A549 (cell line): ENCODE data around the gene ZNRD2. TPM values are rescaled to one million over a fixed set of nuclear protein-coding genes. Genes with fewer than 3 reads are reported as not detected.

Experiments
- ATAC-seq, 2 experiments: fragments of 200-7000 bp in 1 of 2; fragments of >200 bp in 1 of 2; cut with Nextera tagmentation in 1 of 2; cut with Tn5 transposase in 1 of 2; 3 replicates each; pipeline versions ENCODE4 v1.8.0 to v1.9.1; 2018 to 2020; ENCODE audit warnings: mild to moderate bottlenecking in 1 of 2, moderate library complexity in 1 of 2
- CTCF ChIA-PET: fragments of 300-600 bp; sonication (Branson Sonifier 250); formaldehyde crosslinking; extraction: SDS; loops from one replicate; lab custom pipeline; 2021; ENCODE audit warnings: antibody characterized with exemption, inconsistent platforms; lab: Yijun Ruan, JAX
- POLR2A ChIA-PET: fragments of 350-600 bp; formaldehyde crosslinking; extraction: SDS; loops from one replicate; lab custom pipeline; 2021; ENCODE audit warnings: antibody characterized with exemption, inconsistent platforms; lab: Yijun Ruan, JAX
- DNase-seq, 2 experiments: peaks; one replicate each; pipeline versions ENCODE4 v3.0.0 to v3.0.0-alpha.2; 2011 to 2016; ENCODE audit warnings: low read depth in 1 of 2, low spot score in 1 of 2
- FAIRE-seq: peaks from 2 replicates; lab custom pipeline; 2011; peaks lifted over from hg19 to GRCh38; lab: Jason Lieb, UNC
- H3K27ac ChIP-seq, 2 experiments: fragments of >200 bp; sonication (Bioruptor Twin); formaldehyde crosslinking; 3 replicates each; pipeline ENCODE4 v1.5.1; 2016 to 2017
- H3K4me1 ChIP-seq: fragments of >200 bp; sonication (Bioruptor Twin); formaldehyde crosslinking; 3 replicates; pipeline ENCODE4 v1.6.1; 2016
- H3K4me2 ChIP-seq: fragments of >200 bp; sonication (Bioruptor Twin); formaldehyde crosslinking; 3 replicates; pipeline ENCODE4 v1.6.1; 2016
- H3K4me3 ChIP-seq: fragments of >200 bp; sonication (Bioruptor Twin); formaldehyde crosslinking; 3 replicates; pipeline ENCODE4 v1.5.1; 2016
- H3K9me3 ChIP-seq: fragments of >200 bp; sonication (Bioruptor Twin); formaldehyde crosslinking; 3 replicates; pipeline ENCODE4 v1.6.1; 2016
- CEBPB ChIP-seq, 2 experiments: fragments of >200 bp in 1 of 2; sonication (Bioruptor Twin) in 1 of 2; formaldehyde crosslinking in 1 of 2; IDR thresholded peaks; 2 replicates each; pipeline ENCODE4 v1.6.1; 2012 to 2016
- CHD2 ChIP-seq: fragments of 150-350 bp; IDR thresholded peaks from 2 replicates; pipeline ENCODE4 v1.6.1; 2014; ENCODE audit warnings: low read length; ENCODE audit not compliant: partially characterized antibody
- CHD4 ChIP-seq: fragments of 200-600 bp; sonication (generic); IDR thresholded peaks from 2 replicates; pipeline ENCODE4 v1.6.1; 2016; ENCODE audit warnings: antibody characterized with exemption, mild to moderate bottlenecking, borderline replicate concordance
- ESRRA ChIP-seq: fragments of 150-350 bp; IDR thresholded peaks from 2 replicates; pipeline ENCODE4 v1.6.1; 2014; ENCODE audit warnings: mild to moderate bottlenecking, low read length, borderline replicate concordance
- FOSB ChIP-seq: fragments of 250-450 bp; sonication (Bioruptor Pico); IDR thresholded peaks from 2 replicates; pipeline ENCODE4 v1.5.0; 2020; ENCODE audit warnings: mild to moderate bottlenecking, moderate library complexity
- FOSL2 ChIP-seq, 2 experiments: fragments of 450-650 bp in 1 of 2; fragments of >200 bp in 1 of 2; sonication (Bioruptor Twin) in 1 of 2; formaldehyde crosslinking; IDR thresholded peaks; 2 replicates each; pipeline versions ENCODE4 v1.5.0 to v1.6.1; 2016 to 2020; ENCODE audit warnings: mild to moderate bottlenecking in 1 of 2, moderate library complexity in 1 of 2
- HDAC2 ChIP-seq: fragments of 200-600 bp; sonication (generic); IDR thresholded peaks from 2 replicates; pipeline ENCODE4 v1.6.1; 2016
- HOXB5 ChIP-seq: fragments of 250-450 bp; sonication (Bioruptor Pico); IDR thresholded peaks from 2 replicates; pipeline ENCODE4 v1.5.0; 2020; ENCODE audit warnings: mild to moderate bottlenecking, moderate library complexity
- KDM1A ChIP-seq: fragments of 200-600 bp; sonication (generic); IDR thresholded peaks from 2 replicates; pipeline ENCODE4 v1.6.1; 2016; ENCODE audit warnings: low read depth, mild to moderate bottlenecking
- MAZ ChIP-seq: fragments of 150-350 bp; IDR thresholded peaks from 2 replicates; pipeline ENCODE4 v1.6.1; 2014; ENCODE audit warnings: antibody characterized with exemption, low read depth, low read length, borderline replicate concordance
- NFE2L2 ChIP-seq: fragments of 150-350 bp; conservative IDR thresholded peaks from 2 replicates; pipeline ENCODE4 v1.6.1; 2014; ENCODE audit warnings: low read length
- PHF8 ChIP-seq: fragments of 200-600 bp; sonication (generic); IDR thresholded peaks from 2 replicates; pipeline ENCODE4 v1.6.1; 2016; ENCODE audit warnings: low read depth, mild to moderate bottlenecking, antibody characterized with exemption, moderate library complexity, borderline replicate concordance
- POLR2A ChIP-seq: IDR thresholded peaks from 2 replicates; pipeline ENCODE4 v1.6.1; 2012; ENCODE audit warnings: mild to moderate bottlenecking, low read length
- RARB ChIP-seq: fragments of 250-450 bp; sonication (Bioruptor Pico); IDR thresholded peaks from 2 replicates; pipeline ENCODE4 v1.8.0; 2021; ENCODE audit warnings: mild to moderate bottlenecking, moderate library complexity
- RCOR1 ChIP-seq: fragments of 150-350 bp; IDR thresholded peaks from 2 replicates; pipeline ENCODE4 v1.6.1; 2014; ENCODE audit warnings: antibody characterized with exemption, low read length, low read depth
- RFX5 ChIP-seq: fragments of 450-650 bp; IDR thresholded peaks from 2 replicates; pipeline ENCODE4 v1.7.1; 2014; ENCODE audit warnings: antibody characterized with exemption, mild to moderate bottlenecking, moderate library complexity
- RNF2 ChIP-seq: fragments of 200-600 bp; sonication (generic); IDR thresholded peaks from 2 replicates; pipeline ENCODE4 v1.6.1; 2016; ENCODE audit warnings: low read depth, mild to moderate bottlenecking, antibody characterized with exemption, moderate library complexity, borderline replicate concordance
- SMC3 ChIP-seq: fragments of >200 bp; sonication (Bioruptor Twin); formaldehyde crosslinking; IDR thresholded peaks from 3 replicates; pipeline ENCODE4 v1.6.1; 2018; ENCODE audit warnings: inconsistent platforms
- SREBF2 ChIP-seq: fragments of 450-650 bp; IDR thresholded peaks from 2 replicates; pipeline ENCODE4 v1.6.1; 2014; ENCODE audit warnings: mild to moderate bottlenecking, moderate library complexity
- TFCP2L1 ChIP-seq: fragments of 250-450 bp; sonication (Bioruptor Pico); IDR thresholded peaks from 2 replicates; pipeline ENCODE4 v1.5.0; 2021; ENCODE audit warnings: mild to moderate bottlenecking
- TP53 ChIP-seq: fragments of 250-450 bp; sonication (Bioruptor Pico); IDR thresholded peaks from 2 replicates; pipeline ENCODE4 v1.5.0; 2021; ENCODE audit warnings: mild to moderate bottlenecking, moderate library complexity
- ZNF302 ChIP-seq: fragments of 250-450 bp; sonication (Bioruptor Pico); IDR thresholded peaks from 2 replicates; pipeline ENCODE4 v1.9.0; 2021; ENCODE audit warnings: inconsistent platforms, mild to moderate bottlenecking, moderate library complexity
- WGBS: methylation state at CpG from one replicate; pipeline ENCODE4 v1.1.6; 2017; ENCODE audit errors: missing lambda C conversion rate; 5-methylcytosine and 5-hydroxymethylcytosine counted together
- polyA plus RNA-seq, 4 experiments: library from polyadenylated mRNA; depleted of rRNA in 3 of 4; stranded (reverse); fragments of >200 nt; fragmentation: RNase III in 1 of 4; extraction: RNeasy Plus Mini Kit Qiagen cat#74134 plus additional on column Dnase treatment in 1 of 4; gene quantifications; 2 replicates in 3 of 4; 3 replicates in 1 of 4; pipeline ENCODE4 v1.2.3, GENCODE V29; 2011 to 2017
- TF ChIP-seq, protein P1 (sequence below): fragments of 250-450 bp; sonication (Bioruptor Pico); IDR thresholded peaks from 2 replicates; pipeline ENCODE4 v1.5.0; 2021; ENCODE audit warnings: mild to moderate bottlenecking, moderate library complexity, borderline replicate concordance
- TF ChIP-seq, protein P2 (sequence below): fragments of >200 bp; sonication (Bioruptor Twin); formaldehyde crosslinking; IDR thresholded peaks from 3 replicates; pipeline ENCODE4 v1.5.1; 2016
- TF ChIP-seq, protein P3 (sequence below): fragments of 200-600 bp; sonication (generic); IDR thresholded peaks from 2 replicates; pipeline ENCODE4 v1.6.1; 2016; ENCODE audit warnings: antibody characterized with exemption, mild to moderate bottlenecking, moderate library complexity
- TF ChIP-seq, protein P4 (sequence below): IDR thresholded peaks from 2 replicates; pipeline ENCODE4 v1.6.1; 2012

Gene ZNRD2
- polyA plus RNA-seq, 2 of the 4 experiments (the other 2 are of a cell fraction) = 28.2 to 66.1 TPM

DNA sequence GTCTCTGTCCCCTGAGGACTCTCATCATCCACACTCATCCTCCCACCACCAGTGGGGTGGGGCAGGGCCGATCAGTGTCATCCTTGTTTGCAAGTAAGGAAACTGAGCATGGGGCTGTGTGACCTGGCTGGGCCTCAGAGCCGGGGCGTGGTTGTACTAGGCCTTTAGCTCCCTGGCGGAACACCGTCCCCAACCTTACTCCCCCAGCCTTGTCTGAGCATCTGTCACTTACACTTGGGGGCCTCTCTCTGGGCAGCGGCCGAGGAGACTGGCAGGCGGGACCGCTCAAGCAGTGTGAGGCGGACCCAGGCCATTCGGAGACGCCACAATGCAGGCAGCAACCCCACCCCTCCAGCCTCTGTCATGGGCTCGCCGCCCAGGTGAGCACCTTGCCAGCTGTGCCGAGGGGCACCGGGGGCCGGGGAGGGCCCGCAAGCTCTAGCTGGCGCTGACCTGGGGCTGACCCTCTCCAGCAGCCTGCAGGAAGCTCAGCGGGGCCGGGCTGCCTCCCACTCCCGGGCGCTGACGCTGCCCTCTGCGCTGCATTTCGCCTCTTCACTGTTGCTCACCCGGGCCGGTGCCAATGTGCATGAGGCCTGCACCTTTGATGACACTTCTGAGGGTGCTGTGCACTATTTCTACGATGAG, 49.1 kb downstream of the ZNRD2 start:
- ATAC-seq = no peak
- Histone ChIP-seq H3K27ac (no peak overlapping the region), H3K4me2 (no peak overlapping the region), H3K4me3 (no peak overlapping the region), H3K4me1 (peaks cover 10% of the 10 kb centered on the region; the same call in 1 of the 3 replicates), H3K9me3 (no peaks in the 10 kb centered on the region)
- TF ChIP-seq CHD2 (no peak), KDM1A (no peak), TP53 (CRISPR knock-in tag) (no peak), HOXB5 (no peak), MAZ (no peak), FOSB (no peak), SREBF2 (no peak), RNF2 (no peak), FOSL2 (IDR thresholded peaks at IDR 0.05) (no peak), FOSL2 (CRISPR knock-in tag; IDR thresholded peaks at IDR 0.05) (no peak), ZNF302 (CRISPR knock-in tag) (no peak), PHF8 (no peak), NFE2L2 (no peak)
- TF ChIP-seq, protein P1, sequence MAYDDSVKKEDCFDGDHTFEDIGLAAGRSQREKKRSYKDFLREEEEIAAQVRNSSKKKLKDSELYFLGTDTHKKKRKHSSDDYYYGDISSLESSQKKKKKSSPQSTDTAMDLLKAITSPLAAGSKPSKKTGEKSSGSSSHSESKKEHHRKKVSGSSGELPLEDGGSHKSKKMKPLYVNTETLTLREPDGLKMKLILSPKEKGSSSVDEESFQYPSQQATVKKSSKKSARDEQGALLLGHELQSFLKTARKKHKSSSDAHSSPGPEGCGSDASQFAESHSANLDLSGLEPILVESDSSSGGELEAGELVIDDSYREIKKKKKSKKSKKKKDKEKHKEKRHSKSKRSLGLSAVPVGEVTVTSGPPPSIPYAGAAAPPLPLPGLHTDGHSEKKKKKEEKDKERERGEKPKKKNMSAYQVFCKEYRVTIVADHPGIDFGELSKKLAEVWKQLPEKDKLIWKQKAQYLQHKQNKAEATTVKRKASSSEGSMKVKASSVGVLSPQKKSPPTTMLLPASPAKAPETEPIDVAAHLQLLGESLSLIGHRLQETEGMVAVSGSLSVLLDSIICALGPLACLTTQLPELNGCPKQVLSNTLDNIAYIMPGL (CRISPR knock-in tag) = no peak
- TF ChIP-seq, protein P2, sequence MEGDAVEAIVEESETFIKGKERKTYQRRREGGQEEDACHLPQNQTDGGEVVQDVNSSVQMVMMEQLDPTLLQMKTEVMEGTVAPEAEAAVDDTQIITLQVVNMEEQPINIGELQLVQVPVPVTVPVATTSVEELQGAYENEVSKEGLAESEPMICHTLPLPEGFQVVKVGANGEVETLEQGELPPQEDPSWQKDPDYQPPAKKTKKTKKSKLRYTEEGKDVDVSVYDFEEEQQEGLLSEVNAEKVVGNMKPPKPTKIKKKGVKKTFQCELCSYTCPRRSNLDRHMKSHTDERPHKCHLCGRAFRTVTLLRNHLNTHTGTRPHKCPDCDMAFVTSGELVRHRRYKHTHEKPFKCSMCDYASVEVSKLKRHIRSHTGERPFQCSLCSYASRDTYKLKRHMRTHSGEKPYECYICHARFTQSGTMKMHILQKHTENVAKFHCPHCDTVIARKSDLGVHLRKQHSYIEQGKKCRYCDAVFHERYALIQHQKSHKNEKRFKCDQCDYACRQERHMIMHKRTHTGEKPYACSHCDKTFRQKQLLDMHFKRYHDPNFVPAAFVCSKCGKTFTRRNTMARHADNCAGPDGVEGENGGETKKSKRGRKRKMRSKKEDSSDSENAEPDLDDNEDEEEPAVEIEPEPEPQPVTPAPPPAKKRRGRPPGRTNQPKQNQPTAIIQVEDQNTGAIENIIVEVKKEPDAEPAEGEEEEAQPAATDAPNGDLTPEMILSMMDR = no peak
- TF ChIP-seq, protein P3, sequence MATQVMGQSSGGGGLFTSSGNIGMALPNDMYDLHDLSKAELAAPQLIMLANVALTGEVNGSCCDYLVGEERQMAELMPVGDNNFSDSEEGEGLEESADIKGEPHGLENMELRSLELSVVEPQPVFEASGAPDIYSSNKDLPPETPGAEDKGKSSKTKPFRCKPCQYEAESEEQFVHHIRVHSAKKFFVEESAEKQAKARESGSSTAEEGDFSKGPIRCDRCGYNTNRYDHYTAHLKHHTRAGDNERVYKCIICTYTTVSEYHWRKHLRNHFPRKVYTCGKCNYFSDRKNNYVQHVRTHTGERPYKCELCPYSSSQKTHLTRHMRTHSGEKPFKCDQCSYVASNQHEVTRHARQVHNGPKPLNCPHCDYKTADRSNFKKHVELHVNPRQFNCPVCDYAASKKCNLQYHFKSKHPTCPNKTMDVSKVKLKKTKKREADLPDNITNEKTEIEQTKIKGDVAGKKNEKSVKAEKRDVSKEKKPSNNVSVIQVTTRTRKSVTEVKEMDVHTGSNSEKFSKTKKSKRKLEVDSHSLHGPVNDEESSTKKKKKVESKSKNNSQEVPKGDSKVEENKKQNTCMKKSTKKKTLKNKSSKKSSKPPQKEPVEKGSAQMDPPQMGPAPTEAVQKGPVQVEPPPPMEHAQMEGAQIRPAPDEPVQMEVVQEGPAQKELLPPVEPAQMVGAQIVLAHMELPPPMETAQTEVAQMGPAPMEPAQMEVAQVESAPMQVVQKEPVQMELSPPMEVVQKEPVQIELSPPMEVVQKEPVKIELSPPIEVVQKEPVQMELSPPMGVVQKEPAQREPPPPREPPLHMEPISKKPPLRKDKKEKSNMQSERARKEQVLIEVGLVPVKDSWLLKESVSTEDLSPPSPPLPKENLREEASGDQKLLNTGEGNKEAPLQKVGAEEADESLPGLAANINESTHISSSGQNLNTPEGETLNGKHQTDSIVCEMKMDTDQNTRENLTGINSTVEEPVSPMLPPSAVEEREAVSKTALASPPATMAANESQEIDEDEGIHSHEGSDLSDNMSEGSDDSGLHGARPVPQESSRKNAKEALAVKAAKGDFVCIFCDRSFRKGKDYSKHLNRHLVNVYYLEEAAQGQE = no peak
- TF ChIP-seq, protein P4, sequence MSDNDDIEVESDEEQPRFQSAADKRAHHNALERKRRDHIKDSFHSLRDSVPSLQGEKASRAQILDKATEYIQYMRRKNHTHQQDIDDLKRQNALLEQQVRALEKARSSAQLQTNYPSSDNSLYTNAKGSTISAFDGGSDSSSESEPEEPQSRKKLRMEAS = no peak
- POLR2A ChIA-PET = no interaction called here
- FAIRE-seq = no peak
- CTCF ChIA-PET = interaction anchor here (0.9 to 1.2 kb wide), 2 partner anchors 18 to 269 kb away, joined by 3 read pairs; no protein-coding TSS in a partner anchor
- WGBS = 95% methylated on average over 17 of the region's 29 CpGs
- DNase-seq = no peak

DNA sequence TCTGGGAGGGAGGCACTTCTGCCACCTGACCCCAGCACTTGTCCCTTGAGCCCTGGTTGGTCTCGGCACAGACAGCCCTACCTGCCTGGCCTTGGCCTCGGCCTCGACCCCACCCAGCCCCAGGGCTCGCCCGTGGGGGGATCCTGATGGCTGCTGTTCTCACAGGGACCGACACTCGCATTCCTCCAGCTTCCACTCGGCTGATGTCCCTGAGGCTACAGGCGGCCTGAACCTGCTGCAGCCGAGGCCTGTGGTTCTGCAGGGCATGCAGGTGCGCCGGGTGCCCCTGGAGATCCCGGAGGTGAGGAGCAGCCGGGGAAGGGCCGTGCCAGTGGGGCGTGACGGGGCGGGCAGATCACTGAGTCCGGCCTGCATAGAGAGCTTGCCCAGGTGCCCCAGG, 50.4 kb downstream of the ZNRD2 start:
- FAIRE-seq = no peak
- no CpG with 5 or more reads among the region's 19 CpGs for WGBS
- Histone ChIP-seq H3K27ac (no peak overlapping the region), H3K9me3 (no peaks in the 10 kb centered on the region), H3K4me2 (no peak overlapping the region), H3K4me1 (peaks cover 10% of the 10 kb centered on the region; the same call in 1 of the 3 replicates), H3K4me3 (no peak overlapping the region)
- CTCF ChIA-PET = interaction anchor here (0.9 to 1.2 kb wide), 3 partner anchors 17 to 264 kb away, joined by 3 to 4 read pairs (median 3); partner anchors contain the start of genes MUS81 and SIPA1
- no peak for ATAC-seq
- no peak for DNase-seq
- POLR2A ChIA-PET = no interaction called here
- TF ChIP-seq HOXB5 (no peak), CEBPB (IDR thresholded peaks at IDR 0.05) (no peak), CHD4 (no peak), POLR2A (no peak), TP53 (CRISPR knock-in tag) (no peak), ESRRA (no peak), SMC3 (no peak), RFX5 (no peak), RCOR1 (no peak), HDAC2 (no peak), TFCP2L1 (no peak), RARB (CRISPR knock-in tag) (no peak)
- TF ChIP-seq, protein P1 (CRISPR knock-in tag) = no peak
